HG03280 (cell line): ENCODE data around the gene ATXN7L3.

Experiments used
- ATAC-seq: cut with Tn5 transposase; IDR thresholded peaks from one replicate; pipeline ENCODE4 v1.9.1; 2021; ENCODE audit warnings: mild to moderate bottlenecking, moderate library complexity; ENCODE audit not compliant: unreplicated experiment

The ATXN7L3 gene

GRCh38 chr17:44202756-44203155 is 3.1 kb upstream of the ATXN7L3 start:
- no peak for ATAC-seq

GRCh38 chr17:44200478-44201155 is 933 bp upstream of the ATXN7L3 start:
- no peak for ATAC-seq

- peak; percentile 28 for ATAC-seq
Observed at GRCh38 chr17:44198721-44199552, 747 bp downstream of the ATXN7L3 start.

- ATAC-seq, result no peak
Observed at GRCh38 chr17:44197980-44198720, 1.5 kb downstream of the ATXN7L3 start.

- ATAC-seq, result no peak
Observed at GRCh38 chr17:44197107-44197506, 2.6 kb downstream of the ATXN7L3 start.

GRCh38 chr17:44193326-44194084 is 6.2 kb downstream of the ATXN7L3 start:
- ATAC-seq, result no peak

GRCh38 chr17:44192750-44193149 is 6.9 kb downstream of the ATXN7L3 start:
- no peak for ATAC-seq

- no peak for ATAC-seq
Observed at GRCh38 chr17:44191941-44192496, 7.7 kb downstream of the ATXN7L3 start.

- no peak for ATAC-seq
Observed at GRCh38 chr17:44191369-44191768, 8.3 kb downstream of the ATXN7L3 start.

GRCh38 chr17:44190481-44190880 is 9.2 kb downstream of the ATXN7L3 start:
- ATAC-seq, result no peak

- ATAC-seq, result no peak
Observed at GRCh38 chr17:44188576-44189403, 10.9 kb downstream of the ATXN7L3 start.

- ATAC-seq, result peak; percentile 36
Observed at GRCh38 chr17:44187131-44187899, 12.4 kb downstream of the ATXN7L3 start.

- peak; percentile 89 for ATAC-seq
Observed at GRCh38 chr17:44186307-44187130, 13.2 kb downstream of the ATXN7L3 start, which contains the start of gene TMUB2. TMUB2 (plus strand) TSS chr17:44186972; CDS start chr17:44187709, 737 bp downstream.

GRCh38 chr17:44184212-44184810 is 15.4 kb downstream of the ATXN7L3 start:
- no peak for ATAC-seq

GRCh38 chr17:44183024-44183423 is 16.7 kb downstream of the ATXN7L3 start:
- ATAC-seq, result no peak

GRCh38 chr17:44178133-44178532 is 21.6 kb downstream of the ATXN7L3 start:
- ATAC-seq, result no peak

GRCh38 chr17:44177640-44178039 is 22.0 kb downstream of the ATXN7L3 start:
- no peak for ATAC-seq
